Gastrocnemius medialis (tissue), 4 donors: ENCODE measurements around the gene RPS8.

Experiments
- CTCF ChIP-seq, 5 experiments: fragments of 450-650 bp in 3 of 5; fragments of 200-600 bp in 2 of 5; sonication (generic) in 2 of 5; IDR thresholded peaks in 4 of 5; conservative IDR thresholded peaks in 1 of 5; 1 replicate in 4 of 5; 2 replicates in 1 of 5; pipeline ENCODE4 v1.5.1; 2016 to 2019; ENCODE audit warnings: antibody characterized with exemption in 5 of 5, mild to moderate bottlenecking in 3 of 5, moderate library complexity in 3 of 5
- POLR2A ChIP-seq, 2 donors: fragments of 450-650 bp; IDR thresholded peaks; one replicate each; pipeline ENCODE4 v1.6.1; 2017; ENCODE audit warnings: antibody characterized with exemption in 2 of 2, mild to moderate bottlenecking in 2 of 2, moderate library complexity in 2 of 2

DNA sequence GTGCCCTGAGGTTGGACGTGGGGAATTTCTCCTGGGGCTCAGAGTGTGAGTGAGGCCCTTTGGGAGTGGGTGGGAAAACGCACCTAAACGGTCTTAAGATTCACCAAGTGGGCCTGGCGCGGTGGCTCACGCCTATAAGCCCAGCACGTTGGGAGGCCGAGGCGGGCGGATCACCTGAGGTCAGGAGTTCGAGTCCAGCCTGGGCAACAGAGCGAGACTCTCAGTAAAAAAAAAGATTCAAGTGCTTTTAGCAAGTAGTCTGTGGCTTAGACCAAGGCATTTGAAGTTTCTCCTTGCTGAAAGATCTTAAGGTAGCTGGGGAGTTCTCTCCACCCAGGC lies 1.4 kb downstream of the RPS8 start:
- TF ChIP-seq CTCF (IDR thresholded peaks at IDR 0.05 in 4 of 5, conservative IDR thresholded peaks at IDR 0.05 in 1 of 5) = no peak
- no peak for TF ChIP-seq POLR2A (IDR thresholded peaks at IDR 0.05)
